ENCODE results near the gene GOLGA3. TPM values are rescaled to one million over a fixed set of nuclear protein-coding genes. Genes with fewer than 3 reads are reported as not detected.

The GOLGA3 gene
- total RNA-seq, 1 experiment from 2014 or later = 94.9 TPM

DNA sequence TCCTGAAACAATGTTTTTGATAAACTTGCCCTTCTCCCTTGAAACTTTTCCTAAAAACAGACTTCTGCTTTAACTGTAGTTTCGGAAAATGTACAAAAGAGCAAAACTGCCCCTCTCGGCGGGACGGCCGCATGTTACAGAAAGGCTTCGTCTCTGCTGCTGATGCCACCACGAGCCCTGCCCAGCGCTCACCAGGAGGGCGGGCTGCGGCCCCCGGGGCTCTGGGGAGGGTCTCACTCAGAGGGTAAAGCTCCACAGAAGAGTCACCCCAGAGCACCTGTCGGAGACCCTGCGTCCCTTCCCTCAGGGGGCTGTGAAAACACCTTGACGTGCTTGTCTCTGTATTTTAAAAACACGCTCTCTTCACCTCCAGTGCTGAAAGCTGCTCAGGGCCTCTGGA, 12.5 kb upstream of the GOLGA3 start:
- Mint-ChIP-seq H3K27ac (ENCODE audit: low read depth, unreplicated experiment) (no peak overlapping the region), H3K36me3 (ENCODE audit: insufficient read depth, unreplicated experiment) (peaks cover 56% of the 10 kb centered on the region), H3K27me3 (ENCODE audit: insufficient read depth, unreplicated experiment) (no peaks in the 10 kb centered on the region), H3K9me3 (ENCODE audit: unreplicated experiment) (no peaks in the 10 kb centered on the region), H3K4me3 (ENCODE audit: unreplicated experiment) (no peak overlapping the region), H3K4me1 (ENCODE audit: insufficient read depth, unreplicated experiment) (no peaks in the 10 kb centered on the region)
- DNase-seq (ENCODE audit: unreplicated experiment) = no peak
- ChIA-PET POLR2A (no interaction called here), CTCF (no interaction called here)
- no TSS peak for BruUV-seq (replicated peaks)
- intact Hi-C loops (cut with micrococcal nuclease) = no loop called here
- TF ChIP-seq, protein P1, sequence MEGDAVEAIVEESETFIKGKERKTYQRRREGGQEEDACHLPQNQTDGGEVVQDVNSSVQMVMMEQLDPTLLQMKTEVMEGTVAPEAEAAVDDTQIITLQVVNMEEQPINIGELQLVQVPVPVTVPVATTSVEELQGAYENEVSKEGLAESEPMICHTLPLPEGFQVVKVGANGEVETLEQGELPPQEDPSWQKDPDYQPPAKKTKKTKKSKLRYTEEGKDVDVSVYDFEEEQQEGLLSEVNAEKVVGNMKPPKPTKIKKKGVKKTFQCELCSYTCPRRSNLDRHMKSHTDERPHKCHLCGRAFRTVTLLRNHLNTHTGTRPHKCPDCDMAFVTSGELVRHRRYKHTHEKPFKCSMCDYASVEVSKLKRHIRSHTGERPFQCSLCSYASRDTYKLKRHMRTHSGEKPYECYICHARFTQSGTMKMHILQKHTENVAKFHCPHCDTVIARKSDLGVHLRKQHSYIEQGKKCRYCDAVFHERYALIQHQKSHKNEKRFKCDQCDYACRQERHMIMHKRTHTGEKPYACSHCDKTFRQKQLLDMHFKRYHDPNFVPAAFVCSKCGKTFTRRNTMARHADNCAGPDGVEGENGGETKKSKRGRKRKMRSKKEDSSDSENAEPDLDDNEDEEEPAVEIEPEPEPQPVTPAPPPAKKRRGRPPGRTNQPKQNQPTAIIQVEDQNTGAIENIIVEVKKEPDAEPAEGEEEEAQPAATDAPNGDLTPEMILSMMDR (IDR thresholded peaks at IDR 0.05; ENCODE audit: unreplicated experiment) = no peak

DNA sequence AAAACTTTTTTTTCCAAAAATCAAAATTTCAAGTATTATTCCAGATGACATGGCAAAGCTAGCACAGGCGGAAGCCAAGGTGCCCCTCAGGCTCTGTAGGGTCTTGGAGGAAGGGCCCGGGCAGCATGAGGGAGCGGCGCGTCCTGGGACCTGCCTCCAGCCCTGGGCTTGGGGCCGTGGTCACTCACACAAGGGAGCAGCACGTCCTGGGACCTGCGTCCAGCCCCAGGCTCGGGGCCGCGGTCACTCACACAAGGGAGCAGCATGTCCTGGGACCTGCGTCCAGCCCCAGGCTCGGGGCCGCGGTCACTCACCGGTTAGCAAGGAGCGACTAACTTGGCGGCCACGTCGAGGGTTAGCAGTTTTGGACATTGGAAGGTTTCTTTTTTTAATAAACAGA, 11.9 kb upstream of the GOLGA3 start:
- Mint-ChIP-seq H3K27ac (ENCODE audit: low read depth, unreplicated experiment) (no peak overlapping the region), H3K27me3 (ENCODE audit: insufficient read depth, unreplicated experiment) (no peaks in the 10 kb centered on the region)

DNA sequence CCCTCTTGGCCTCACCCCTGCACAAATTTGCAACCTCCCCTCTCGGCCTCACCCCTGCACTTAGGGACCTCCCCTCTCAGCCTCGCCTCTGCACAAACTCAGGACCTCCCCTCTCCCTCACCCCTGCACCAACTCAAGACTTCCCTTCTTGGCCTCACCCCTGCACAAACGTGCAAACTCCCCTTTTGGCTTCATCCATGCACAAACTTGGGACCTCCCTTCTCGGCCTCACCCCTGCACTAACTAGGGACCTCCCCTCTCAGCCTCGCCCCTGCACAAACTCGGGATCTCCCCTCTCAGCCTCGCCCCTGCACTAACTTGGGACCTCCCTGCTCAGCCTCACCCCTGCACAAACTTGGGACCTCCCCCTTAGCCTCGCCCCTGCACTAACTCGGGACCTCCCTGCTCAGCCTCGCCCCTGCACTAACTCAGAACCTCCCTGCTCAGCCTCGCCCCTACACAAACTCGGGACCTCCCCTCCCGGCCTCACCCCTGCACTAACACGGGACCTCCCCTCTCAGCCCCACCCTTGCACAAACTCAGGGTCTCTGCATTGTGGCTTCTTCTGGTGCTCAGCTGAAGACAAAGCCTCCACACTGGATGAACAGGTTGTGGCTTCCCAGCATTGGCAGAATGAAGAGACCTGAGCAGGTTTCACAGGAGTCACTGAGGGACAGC, 11.0 kb upstream of the GOLGA3 start:
- H3K4me1 Mint-ChIP-seq (ENCODE audit: insufficient read depth, unreplicated experiment) = no peaks in the 10 kb centered on the region
- DNase-seq (ENCODE audit: unreplicated experiment) = no peak
- H3K4me3 Mint-ChIP-seq (ENCODE audit: unreplicated experiment) = no peak overlapping the region
- BruUV-seq (replicated peaks) = no TSS peak
- intact Hi-C loops (cut with micrococcal nuclease) = no loop called here
- TF ChIP-seq, protein P1 (IDR thresholded peaks at IDR 0.05; ENCODE audit: unreplicated experiment) = no peak
- POLR2A ChIA-PET = no interaction called here
- CTCF ChIA-PET = no interaction called here
- H3K36me3 Mint-ChIP-seq (ENCODE audit: insufficient read depth, unreplicated experiment) = peaks cover 50% of the 10 kb centered on the region
- no peak overlapping the region for H3K27ac Mint-ChIP-seq (ENCODE audit: low read depth, unreplicated experiment)
- no peaks in the 10 kb centered on the region for H3K9me3 Mint-ChIP-seq (ENCODE audit: unreplicated experiment)
- no peaks in the 10 kb centered on the region for H3K27me3 Mint-ChIP-seq (ENCODE audit: insufficient read depth, unreplicated experiment)

More for the DNA sequence above, 11.9 kb upstream of the GOLGA3 start:
- BruUV-seq (replicated peaks) = TSS peak; percentile 64
- Mint-ChIP-seq H3K36me3 (ENCODE audit: insufficient read depth, unreplicated experiment) (peaks cover 50% of the 10 kb centered on the region), H3K9me3 (ENCODE audit: unreplicated experiment) (no peaks in the 10 kb centered on the region), H3K4me1 (ENCODE audit: insufficient read depth, unreplicated experiment) (no peaks in the 10 kb centered on the region), H3K4me3 (ENCODE audit: unreplicated experiment) (no peak overlapping the region)
- TF ChIP-seq, protein P1 (IDR thresholded peaks at IDR 0.05; ENCODE audit: unreplicated experiment) = no peak
- ChIA-PET CTCF (no interaction called here), POLR2A (no interaction called here)
- intact Hi-C loops (cut with micrococcal nuclease) = no loop called here
- DNase-seq (ENCODE audit: unreplicated experiment) = no peak

DNA sequence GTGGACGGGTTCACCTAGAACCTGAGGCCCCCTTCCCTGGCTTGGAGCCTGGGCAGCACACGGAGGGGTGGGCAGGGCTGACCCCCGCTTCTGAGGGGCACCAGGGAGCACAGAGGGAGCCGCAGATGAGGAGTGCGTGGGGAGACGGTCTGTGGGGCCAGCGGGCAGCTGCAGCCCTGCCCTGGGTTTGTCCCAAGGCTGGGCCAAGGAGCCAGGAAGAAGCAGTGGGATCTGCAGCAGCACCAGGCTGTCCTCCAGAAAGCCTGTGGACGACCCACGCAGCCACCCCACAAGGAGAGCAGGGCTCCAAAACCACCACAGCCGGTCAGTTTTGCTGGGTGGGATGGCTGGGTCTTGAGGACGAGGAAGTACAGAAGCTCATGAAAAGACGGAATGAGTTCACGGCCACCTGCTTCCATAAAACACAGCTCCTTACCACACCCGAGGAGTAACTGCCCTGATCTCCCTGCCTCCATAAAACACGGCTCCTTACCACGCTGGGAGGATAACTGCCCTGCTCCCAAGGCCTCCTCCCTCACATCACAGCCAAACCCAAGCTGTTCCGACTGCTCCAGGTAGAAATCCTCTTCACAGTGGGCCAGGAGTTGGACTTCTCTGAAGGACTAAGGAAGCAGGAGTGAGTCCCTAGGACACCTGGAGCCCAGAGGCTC, 9.9 kb upstream of the GOLGA3 start:
- POLR2A ChIA-PET = interaction anchor here (1.2 kb wide), 1 partner anchor 9 kb away, joined by 4 read pairs; no protein-coding TSS in a partner anchor
- no peak overlapping the region for H3K4me3 Mint-ChIP-seq (ENCODE audit: unreplicated experiment)
- CTCF ChIA-PET = interaction anchor here (0.7 kb wide), 1 partner anchor 153 kb away, joined by 3 read pairs; no protein-coding TSS in a partner anchor

More for the DNA sequence above, 9.9 kb upstream of the GOLGA3 start:
- peaks cover 45% of the 10 kb centered on the region for H3K36me3 Mint-ChIP-seq (ENCODE audit: insufficient read depth, unreplicated experiment)
- no TSS peak for BruUV-seq (replicated peaks)
- no peak for DNase-seq (ENCODE audit: unreplicated experiment)
- no peaks in the 10 kb centered on the region for H3K4me1 Mint-ChIP-seq (ENCODE audit: insufficient read depth, unreplicated experiment)
- H3K9me3 Mint-ChIP-seq (ENCODE audit: unreplicated experiment) = no peaks in the 10 kb centered on the region
- no peaks in the 10 kb centered on the region for H3K27me3 Mint-ChIP-seq (ENCODE audit: insufficient read depth, unreplicated experiment)
- intact Hi-C loops (cut with micrococcal nuclease) = no loop called here
- TF ChIP-seq, protein P1 (IDR thresholded peaks at IDR 0.05; ENCODE audit: unreplicated experiment) = no peak
- H3K27ac Mint-ChIP-seq (ENCODE audit: low read depth, unreplicated experiment) = no peak overlapping the region

Measured in MCF 10A (cell line).